ENCODE results near the gene MKS1.
A peak's percentile ranks its signal among the peaks of the same experiment; 100 is the strongest.

MKS1 gene

DNA sequence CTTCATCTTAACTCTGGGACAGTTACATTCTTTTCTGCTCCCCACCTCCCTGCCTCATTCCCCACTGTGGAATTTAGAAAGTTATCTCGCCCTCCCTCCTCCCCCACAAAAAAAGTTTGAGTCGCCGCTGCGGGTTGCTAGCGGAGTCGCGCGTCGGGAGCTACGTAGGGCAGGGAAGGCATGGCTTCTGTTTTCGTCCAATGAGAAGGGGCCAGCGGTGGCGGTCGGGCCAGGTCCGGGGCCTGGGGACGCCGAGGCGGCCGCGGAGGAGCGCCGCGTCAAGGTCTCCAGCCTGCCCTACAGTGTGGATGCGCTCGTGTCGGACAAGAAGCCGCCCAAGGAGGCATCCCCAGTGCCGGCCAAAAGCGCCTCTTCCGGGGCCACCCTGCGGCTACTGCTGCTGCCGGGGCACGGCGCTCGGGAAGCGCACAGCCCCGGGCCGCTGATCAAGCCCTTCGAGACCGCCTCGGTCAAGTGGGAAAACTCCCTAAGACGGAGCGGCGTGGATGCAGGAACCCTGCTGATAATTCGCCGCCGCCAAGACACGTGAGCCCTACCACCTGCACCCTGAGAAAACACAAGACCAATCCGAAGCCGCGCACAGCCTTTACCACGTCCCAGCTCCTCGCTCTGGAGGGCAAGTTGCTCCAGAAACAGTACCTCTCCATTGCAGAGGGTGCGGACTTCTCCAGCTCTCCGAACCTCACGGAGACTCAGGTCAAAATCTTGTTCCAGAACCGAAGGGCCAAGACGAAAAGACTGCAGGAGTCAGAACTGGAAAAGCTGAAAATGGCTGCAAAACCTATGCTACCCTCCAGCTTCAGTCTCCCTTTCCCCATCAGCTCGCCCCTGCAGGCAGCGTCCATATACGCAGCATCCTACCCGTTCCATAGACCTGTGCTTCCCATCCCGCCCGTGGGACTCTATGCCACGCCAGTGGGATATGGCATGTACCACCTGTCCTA, 61.9 kb downstream of the MKS1 start:
- peak; percentile 61 for DNase-seq

Data from stimulated activated naive CD4-positive, alpha-beta T cell treated with Interleukin-2 at 50 U/mL for 16 hours (primary cell).